Measurements from ENCODE around the gene GPR137. TPM values are rescaled to one million over a fixed set of nuclear protein-coding genes. Genes with fewer than 3 reads are reported as not detected.

The GPR137 gene
- total and polyA plus RNA-seq, 9 of the 15 experiments (the other 6 are each of a cell fraction or from before 2014, with no cell fraction given): 0.32 to 26.7 (median 10.7) TPM

DNA sequence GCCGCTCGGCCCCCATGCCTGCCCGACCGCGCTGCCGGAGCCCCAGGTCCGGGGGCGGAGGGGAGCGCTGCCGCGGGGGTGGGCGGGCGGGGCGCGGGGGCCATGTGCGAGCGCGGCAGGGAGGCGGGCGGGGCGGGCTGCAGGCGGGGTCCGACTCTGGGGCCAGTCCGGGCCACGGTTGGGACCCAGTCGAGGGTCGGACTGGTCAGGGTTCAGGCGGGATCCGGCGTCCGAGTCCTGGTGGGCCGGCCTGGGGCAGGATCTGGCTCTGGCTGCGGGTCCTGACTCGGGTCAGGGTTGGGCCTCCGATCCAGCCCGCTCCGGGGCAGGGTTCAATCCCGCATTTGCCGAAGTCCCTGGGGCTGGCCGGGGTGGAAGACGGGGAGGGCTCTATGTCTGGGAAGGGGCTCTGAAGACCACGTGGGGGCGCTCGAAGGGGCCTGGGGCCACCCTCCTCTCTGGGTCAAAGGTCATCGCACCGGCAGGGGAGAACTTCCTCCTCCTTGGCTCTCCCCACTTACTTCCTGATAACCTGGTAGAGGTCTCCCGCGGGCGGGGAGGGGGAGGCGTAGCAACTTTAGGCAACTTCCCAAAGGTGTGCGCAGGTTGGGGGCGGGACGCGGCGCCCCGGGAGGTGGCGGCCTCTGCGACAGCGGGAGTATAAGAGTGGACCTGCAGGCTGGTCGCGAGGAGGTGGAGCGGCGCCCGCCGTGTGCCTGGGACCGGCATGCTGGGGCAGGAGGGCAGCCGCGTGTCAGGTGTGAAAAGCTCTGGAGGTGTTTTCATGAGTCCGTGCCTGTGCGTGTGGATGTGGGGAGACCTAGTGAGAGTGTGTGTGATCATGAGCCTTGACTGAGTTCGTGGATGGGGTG, 20.3 kb downstream of the GPR137 start (continued):
- TF ChIP-seq, protein P1, sequence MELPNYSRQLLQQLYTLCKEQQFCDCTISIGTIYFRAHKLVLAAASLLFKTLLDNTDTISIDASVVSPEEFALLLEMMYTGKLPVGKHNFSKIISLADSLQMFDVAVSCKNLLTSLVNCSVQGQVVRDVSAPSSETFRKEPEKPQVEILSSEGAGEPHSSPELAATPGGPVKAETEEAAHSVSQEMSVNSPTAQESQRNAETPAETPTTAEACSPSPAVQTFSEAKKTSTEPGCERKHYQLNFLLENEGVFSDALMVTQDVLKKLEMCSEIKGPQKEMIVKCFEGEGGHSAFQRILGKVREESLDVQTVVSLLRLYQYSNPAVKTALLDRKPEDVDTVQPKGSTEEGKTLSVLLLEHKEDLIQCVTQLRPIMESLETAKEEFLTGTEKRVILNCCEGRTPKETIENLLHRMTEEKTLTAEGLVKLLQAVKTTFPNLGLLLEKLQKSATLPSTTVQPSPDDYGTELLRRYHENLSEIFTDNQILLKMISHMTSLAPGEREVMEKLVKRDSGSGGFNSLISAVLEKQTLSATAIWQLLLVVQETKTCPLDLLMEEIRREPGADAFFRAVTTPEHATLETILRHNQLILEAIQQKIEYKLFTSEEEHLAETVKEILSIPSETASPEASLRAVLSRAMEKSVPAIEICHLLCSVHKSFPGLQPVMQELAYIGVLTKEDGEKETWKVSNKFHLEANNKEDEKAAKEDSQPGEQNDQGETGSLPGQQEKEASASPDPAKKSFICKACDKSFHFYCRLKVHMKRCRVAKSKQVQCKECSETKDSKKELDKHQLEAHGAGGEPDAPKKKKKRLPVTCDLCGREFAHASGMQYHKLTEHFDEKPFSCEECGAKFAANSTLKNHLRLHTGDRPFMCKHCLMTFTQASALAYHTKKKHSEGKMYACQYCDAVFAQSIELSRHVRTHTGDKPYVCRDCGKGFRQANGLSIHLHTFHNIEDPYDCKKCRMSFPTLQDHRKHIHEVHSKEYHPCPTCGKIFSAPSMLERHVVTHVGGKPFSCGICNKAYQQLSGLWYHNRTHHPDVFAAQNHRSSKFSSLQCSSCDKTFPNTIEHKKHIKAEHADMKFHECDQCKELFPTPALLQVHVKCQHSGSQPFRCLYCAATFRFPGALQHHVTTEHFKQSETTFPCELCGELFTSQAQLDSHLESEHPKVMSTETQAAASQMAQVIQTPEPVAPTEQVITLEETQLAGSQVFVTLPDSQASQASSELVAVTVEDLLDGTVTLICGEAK (IDR thresholded peaks at IDR 0.05): peak; percentile 60; the same call in 1 of the 2 replicates
- TF ChIP-seq, protein P1 (CRISPR knock-in tag; IDR thresholded peaks at IDR 0.05): no peak
- TF ChIP-seq ZNF324 (CRISPR knock-in tag; IDR thresholded peaks at IDR 0.05): no peak
- TF ChIP-seq, protein P2, sequence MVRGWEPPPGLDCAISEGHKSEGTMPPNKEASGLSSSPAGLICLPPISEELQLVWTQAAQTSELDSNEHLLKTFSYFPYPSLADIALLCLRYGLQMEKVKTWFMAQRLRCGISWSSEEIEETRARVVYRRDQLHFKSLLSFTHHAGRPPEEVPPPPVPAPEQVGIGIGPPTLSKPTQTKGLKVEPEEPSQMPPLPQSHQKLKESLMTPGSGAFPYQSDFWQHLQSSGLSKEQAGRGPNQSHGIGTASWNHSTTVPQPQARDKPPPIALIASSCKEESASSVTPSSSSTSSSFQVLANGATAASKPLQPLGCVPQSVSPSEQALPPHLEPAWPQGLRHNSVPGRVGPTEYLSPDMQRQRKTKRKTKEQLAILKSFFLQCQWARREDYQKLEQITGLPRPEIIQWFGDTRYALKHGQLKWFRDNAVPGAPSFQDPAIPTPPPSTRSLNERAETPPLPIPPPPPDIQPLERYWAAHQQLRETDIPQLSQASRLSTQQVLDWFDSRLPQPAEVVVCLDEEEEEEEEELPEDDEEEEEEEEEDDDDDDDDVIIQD (CRISPR knock-in tag; IDR thresholded peaks at IDR 0.05): no peak
- no peak for TF ChIP-seq ZC3H4 (CRISPR knock-in tag; IDR thresholded peaks at IDR 0.05; ENCODE audit: borderline replicate concordance)
- TF ChIP-seq EZH2 (IDR thresholded peaks at IDR 0.05; ENCODE audit: borderline replicate concordance, low read depth, low read length): no peak
- TF ChIP-seq MED1 (CRISPR knock-in tag; IDR thresholded peaks at IDR 0.05; ENCODE audit: borderline replicate concordance): no peak
- TF ChIP-seq ZNF699 (CRISPR knock-in tag; IDR thresholded peaks at IDR 0.05; ENCODE audit: insufficient replicate concordance): no peak
- no peak for TF ChIP-seq NUFIP1 (IDR thresholded peaks at IDR 0.05; ENCODE audit: partially characterized antibody)
- TF ChIP-seq TBL1XR1 (IDR thresholded peaks at IDR 0.05; ENCODE audit: low read length in 2 of 2): peak in 1 of 2 experiments; percentile 35; a peak in 1 of 4 replicates
- no peak for TF ChIP-seq SRSF7 (optimal IDR thresholded peaks at IDR 0.05; ENCODE audit: low read depth, low read length)
- TF ChIP-seq, protein P3, sequence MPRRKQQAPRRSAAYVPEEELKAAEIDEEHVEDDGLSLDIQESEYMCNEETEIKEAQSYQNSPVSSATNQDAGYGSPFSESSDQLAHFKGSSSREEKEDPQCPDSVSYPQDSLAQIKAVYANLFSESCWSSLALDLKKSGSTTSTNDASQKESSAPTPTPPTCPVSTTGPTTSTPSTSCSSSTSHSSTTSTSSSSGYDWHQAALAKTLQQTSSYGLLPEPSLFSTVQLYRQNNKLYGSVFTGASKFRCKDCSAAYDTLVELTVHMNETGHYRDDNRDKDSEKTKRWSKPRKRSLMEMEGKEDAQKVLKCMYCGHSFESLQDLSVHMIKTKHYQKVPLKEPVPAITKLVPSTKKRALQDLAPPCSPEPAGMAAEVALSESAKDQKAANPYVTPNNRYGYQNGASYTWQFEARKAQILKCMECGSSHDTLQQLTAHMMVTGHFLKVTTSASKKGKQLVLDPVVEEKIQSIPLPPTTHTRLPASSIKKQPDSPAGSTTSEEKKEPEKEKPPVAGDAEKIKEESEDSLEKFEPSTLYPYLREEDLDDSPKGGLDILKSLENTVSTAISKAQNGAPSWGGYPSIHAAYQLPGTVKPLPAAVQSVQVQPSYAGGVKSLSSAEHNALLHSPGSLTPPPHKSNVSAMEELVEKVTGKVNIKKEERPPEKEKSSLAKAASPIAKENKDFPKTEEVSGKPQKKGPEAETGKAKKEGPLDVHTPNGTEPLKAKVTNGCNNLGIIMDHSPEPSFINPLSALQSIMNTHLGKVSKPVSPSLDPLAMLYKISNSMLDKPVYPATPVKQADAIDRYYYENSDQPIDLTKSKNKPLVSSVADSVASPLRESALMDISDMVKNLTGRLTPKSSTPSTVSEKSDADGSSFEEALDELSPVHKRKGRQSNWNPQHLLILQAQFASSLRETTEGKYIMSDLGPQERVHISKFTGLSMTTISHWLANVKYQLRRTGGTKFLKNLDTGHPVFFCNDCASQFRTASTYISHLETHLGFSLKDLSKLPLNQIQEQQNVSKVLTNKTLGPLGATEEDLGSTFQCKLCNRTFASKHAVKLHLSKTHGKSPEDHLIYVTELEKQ (CRISPR knock-in tag; IDR thresholded peaks at IDR 0.05): no peak
- no peak for TF ChIP-seq ZKSCAN1 (IDR thresholded peaks at IDR 0.05; ENCODE audit: low read depth, low read length)
